Mammary epithelial cell (primary cell): ENCODE data around the gene OCIAD1.

ENCODE experiments used
- CTCF ChIP-seq, 2 donors: IDR thresholded peaks in 1 of 2; conservative IDR thresholded peaks in 1 of 2; 2 replicates each; pipeline ENCODE4 v1.5.1; 2011 to 2012; ENCODE audit warnings: inconsistent platforms in 2 of 2, low read length in 2 of 2, mild to moderate bottlenecking in 2 of 2, control low read depth in 1 of 2, low read depth in 1 of 2; ENCODE audit not compliant: insufficient read depth in 1 of 2; ENCODE audit errors: extremely low read depth in 1 of 2
- EZH2 ChIP-seq: IDR thresholded peaks from 2 replicates; pipeline ENCODE4 v1.6.1; 2012; ENCODE audit warnings: low read length, inconsistent platforms, borderline replicate concordance

GRCh38 chr4:48877827-48878535 lies 47.1 kb downstream of the OCIAD1 start:
- TF ChIP-seq CTCF (conservative IDR thresholded peaks at IDR 0.05 in 1 of 2, IDR thresholded peaks at IDR 0.05 in 1 of 2; ENCODE audit: extremely low read depth in 1 of 2, insufficient read depth in 1 of 2, low read depth in 1 of 2, low read length in 2 of 2) = no peak
- no peak for TF ChIP-seq EZH2
